PC-9 (cell line): ENCODE measurements around the gene P4HB. TPM values are rescaled to one million over a fixed set of nuclear protein-coding genes. Genes with fewer than 3 reads are reported as not detected.

ENCODE experiments used
- BruUV-seq: library from RNA; stranded (reverse); fragments of 400-500 nt; replicated peaks from 2 replicates; lab custom pipeline; 2021; lab: Mats Ljungman, UMichigan
- CTCF ChIA-PET: fragments of 300-600 bp; sonication (Branson Sonifier 250); formaldehyde crosslinking; loops from one replicate; lab custom pipeline; 2022; ENCODE audit warnings: antibody characterized with exemption; lab: Charles Lee
- POLR2A ChIA-PET: fragments of 300-600 bp; sonication (Branson Sonifier 250); formaldehyde crosslinking; loops from one replicate; lab custom pipeline; 2022; ENCODE audit warnings: antibody characterized with exemption; ENCODE audit not compliant: unreplicated experiment; lab: Charles Lee
- DNase-seq, 2 experiments: peaks; one replicate each; pipeline versions ENCODE4 v3.0.0 to v3.0.0-alpha.2; 2015 to 2022; ENCODE audit warnings: mixed read lengths in 1 of 2
- H2AFZ ChIP-seq: fragments of 200-600 bp; sonication (generic); 2 replicates; pipeline ENCODE4 v1.8.1; 2017; ENCODE audit warnings: antibody characterized with exemption
- H3F3A ChIP-seq: fragments of 200-600 bp; sonication (generic); 2 replicates; pipeline ENCODE4 v1.8.1; 2017; ENCODE audit warnings: antibody characterized with exemption, mild to moderate bottlenecking, low read depth; ENCODE audit not compliant: insufficient read depth
- H3K27ac ChIP-seq: fragments of 200-600 bp; sonication (generic); 2 replicates; pipeline ENCODE4 v1.6.1; 2016; ENCODE audit warnings: mixed run types
- H3K27me3 ChIP-seq: fragments of 200-600 bp; sonication (generic); 2 replicates; pipeline ENCODE4 v1.6.1; 2016; ENCODE audit warnings: low read depth, mixed run types; ENCODE audit not compliant: insufficient read depth
- H3K36me3 ChIP-seq: fragments of 200-600 bp; sonication (generic); 2 replicates; pipeline ENCODE4 v1.6.1; 2016; ENCODE audit warnings: low read depth, mixed run types
- H3K4me1 ChIP-seq: fragments of 200-600 bp; sonication (generic); replicated peaks from 2 replicates; pipeline ENCODE4 v1.6.1; 2016; ENCODE audit warnings: mixed run types; ENCODE audit not compliant: insufficient read depth
- H3K4me2 ChIP-seq: fragments of 200-600 bp; sonication (generic); 2 replicates; pipeline ENCODE4 v1.6.1; 2017; ENCODE audit warnings: mixed run types
- H3K4me3 ChIP-seq: fragments of 200-600 bp; sonication (generic); 2 replicates; pipeline ENCODE4 v1.6.1; 2016; ENCODE audit warnings: mixed run types
- H3K79me2 ChIP-seq: fragments of 200-600 bp; sonication (generic); 2 replicates; pipeline ENCODE4 v1.6.1; 2017; ENCODE audit warnings: low read depth, mixed run types
- H3K9me2 ChIP-seq: fragments of 200-600 bp; sonication (generic); 2 replicates; pipeline ENCODE4 v1.8.1; 2017; ENCODE audit warnings: mild to moderate bottlenecking; ENCODE audit not compliant: insufficient read depth
- H3K9me3 ChIP-seq: fragments of 200-600 bp; sonication (generic); 2 replicates; pipeline ENCODE4 v1.8.1; 2016; ENCODE audit warnings: low read depth; ENCODE audit not compliant: insufficient read depth
- H4K20me1 ChIP-seq: fragments of 200-600 bp; sonication (generic); 2 replicates; pipeline ENCODE4 v1.8.1; 2017; ENCODE audit not compliant: insufficient read depth
- EZH2 ChIP-seq: fragments of 200-600 bp; sonication (generic); IDR thresholded peaks from 2 replicates; pipeline ENCODE4 v1.8.0; 2017; ENCODE audit warnings: antibody characterized with exemption, low read depth
- intact Hi-C: fragments of 100-400 bp; cut with micrococcal nuclease; formaldehyde crosslinking; loops from one replicate; pipeline ENCODE4 v1.10.0; 2022; ENCODE audit not compliant: unreplicated experiment
- total RNA-seq: library from RNA; stranded (reverse); gene quantifications from 2 replicates; pipeline ENCODE4 v1.2.3, GENCODE V29; 2021
- TF ChIP-seq, protein P1 (sequence below): fragments of 200-600 bp; sonication (generic); conservative IDR thresholded peaks from 2 replicates; pipeline ENCODE4 v1.6.1; 2017; ENCODE audit warnings: mixed run types, antibody characterized with exemption, mild to moderate bottlenecking, moderate library complexity

P4HB gene
- total RNA-seq, 1 experiment from 2014 or later: 636 TPM

DNA sequence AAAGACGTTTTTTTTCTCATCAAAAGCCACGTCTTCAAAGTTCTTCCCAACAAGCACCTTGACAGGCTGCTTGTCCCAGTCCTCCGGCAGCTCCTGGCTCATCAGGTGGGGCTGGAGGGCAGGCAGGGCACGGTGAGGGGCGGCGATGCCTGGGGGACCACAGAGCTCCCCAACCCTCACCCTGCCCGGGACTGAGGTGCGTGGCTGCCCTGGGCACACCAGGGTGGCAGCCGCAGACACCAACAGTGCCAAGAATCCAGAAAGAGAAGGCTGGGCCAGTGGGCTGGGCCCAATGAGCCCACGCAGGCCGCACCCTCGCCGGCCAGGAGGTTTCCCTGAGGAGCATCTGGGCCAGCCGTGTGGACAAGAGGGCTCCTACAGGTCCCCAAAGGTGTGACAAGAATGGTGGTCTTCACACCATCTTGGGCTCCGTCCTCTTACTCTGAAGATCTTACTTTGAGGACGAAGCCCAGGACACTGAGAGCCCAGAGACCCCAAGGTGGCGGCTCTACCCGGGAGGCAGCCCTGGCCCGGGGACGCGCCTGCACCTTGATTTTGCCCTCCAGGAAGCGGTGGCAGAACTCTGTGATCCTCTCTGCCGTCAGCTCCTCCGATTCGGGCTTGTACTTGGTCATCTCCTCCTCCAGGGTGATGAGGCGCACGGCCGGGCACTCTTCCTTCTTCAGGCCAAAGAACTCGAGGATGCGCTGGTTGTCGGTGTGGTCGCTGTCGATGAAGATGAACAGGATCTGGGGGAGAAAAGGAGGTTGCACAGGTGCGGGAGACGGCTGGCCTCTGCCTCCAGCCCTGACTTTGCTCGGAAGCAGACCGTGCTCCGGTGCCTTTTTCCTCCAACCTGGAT, 14.2 kb downstream of the P4HB start:
- H3K27me3 ChIP-seq: no peaks in the 10 kb centered on the region
- no peak overlapping the region for H3K27ac ChIP-seq
- no peaks in the 10 kb centered on the region for H3K79me2 ChIP-seq
- H3K9me2 ChIP-seq: no peaks in the 10 kb centered on the region
- H3F3A ChIP-seq: peaks cover 3% of the 10 kb centered on the region; the same call in 1 of the 2 replicates
- H3K9me3 ChIP-seq: no peaks in the 10 kb centered on the region
- H3K4me2 ChIP-seq: no peak overlapping the region
- intact Hi-C loops: no loop called here
- ChIA-PET POLR2A (no interaction called here), CTCF (interaction anchor here (0.5 kb wide), 1 partner anchor 669 kb away, joined by 11 read pairs; no protein-coding TSS in a partner anchor)
- no peak overlapping the region for H2AFZ ChIP-seq
- no TSS peak for BruUV-seq
- H4K20me1 ChIP-seq: no peaks in the 10 kb centered on the region
- no peaks in the 10 kb centered on the region for H3K4me1 ChIP-seq
- DNase-seq: no peak
- TF ChIP-seq EZH2: no peak
- TF ChIP-seq, protein P1, sequence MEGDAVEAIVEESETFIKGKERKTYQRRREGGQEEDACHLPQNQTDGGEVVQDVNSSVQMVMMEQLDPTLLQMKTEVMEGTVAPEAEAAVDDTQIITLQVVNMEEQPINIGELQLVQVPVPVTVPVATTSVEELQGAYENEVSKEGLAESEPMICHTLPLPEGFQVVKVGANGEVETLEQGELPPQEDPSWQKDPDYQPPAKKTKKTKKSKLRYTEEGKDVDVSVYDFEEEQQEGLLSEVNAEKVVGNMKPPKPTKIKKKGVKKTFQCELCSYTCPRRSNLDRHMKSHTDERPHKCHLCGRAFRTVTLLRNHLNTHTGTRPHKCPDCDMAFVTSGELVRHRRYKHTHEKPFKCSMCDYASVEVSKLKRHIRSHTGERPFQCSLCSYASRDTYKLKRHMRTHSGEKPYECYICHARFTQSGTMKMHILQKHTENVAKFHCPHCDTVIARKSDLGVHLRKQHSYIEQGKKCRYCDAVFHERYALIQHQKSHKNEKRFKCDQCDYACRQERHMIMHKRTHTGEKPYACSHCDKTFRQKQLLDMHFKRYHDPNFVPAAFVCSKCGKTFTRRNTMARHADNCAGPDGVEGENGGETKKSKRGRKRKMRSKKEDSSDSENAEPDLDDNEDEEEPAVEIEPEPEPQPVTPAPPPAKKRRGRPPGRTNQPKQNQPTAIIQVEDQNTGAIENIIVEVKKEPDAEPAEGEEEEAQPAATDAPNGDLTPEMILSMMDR: no peak
- H3K36me3 ChIP-seq: no peaks in the 10 kb centered on the region
- H3K4me3 ChIP-seq: no peak overlapping the region

DNA sequence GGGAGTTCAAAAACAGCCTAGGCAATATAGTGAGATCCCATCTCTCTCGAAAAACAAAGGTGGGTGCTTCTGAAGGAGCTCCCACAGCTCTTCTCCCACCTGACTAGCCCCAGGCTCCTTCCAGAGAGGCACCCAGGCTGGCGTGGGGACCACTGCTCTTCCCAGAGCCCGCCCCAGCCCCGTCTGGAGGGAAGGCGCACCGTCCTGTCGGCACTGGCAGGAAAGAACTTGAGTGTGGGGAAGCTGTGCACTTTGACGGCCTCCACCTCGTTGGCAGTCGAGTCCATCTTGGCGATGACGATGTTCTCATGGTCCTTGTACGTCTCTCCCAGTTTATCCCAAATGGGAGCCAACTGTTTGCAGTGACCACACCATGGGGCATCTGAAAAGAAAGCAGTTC, 15.0 kb downstream of the P4HB start:
- intact Hi-C loops: no loop called here
- BruUV-seq: no TSS peak
- no peak overlapping the region for H3K4me2 ChIP-seq
- no peaks in the 10 kb centered on the region for H3K79me2 ChIP-seq
- H3K9me2 ChIP-seq: no peaks in the 10 kb centered on the region
- H3F3A ChIP-seq: peaks cover 3% of the 10 kb centered on the region; the same call in 1 of the 2 replicates
- no peak overlapping the region for H2AFZ ChIP-seq
- H3K27ac ChIP-seq: no peak overlapping the region
- CTCF ChIA-PET: no interaction called here
- POLR2A ChIA-PET: no interaction called here
- no peak for DNase-seq
- H3K36me3 ChIP-seq: no peaks in the 10 kb centered on the region
- TF ChIP-seq, protein P1: no peak
- TF ChIP-seq EZH2: no peak
- no peaks in the 10 kb centered on the region for H3K4me1 ChIP-seq
- H3K9me3 ChIP-seq: no peaks in the 10 kb centered on the region
- H3K4me3 ChIP-seq: no peak overlapping the region
- no peaks in the 10 kb centered on the region for H4K20me1 ChIP-seq
- no peaks in the 10 kb centered on the region for H3K27me3 ChIP-seq

DNA sequence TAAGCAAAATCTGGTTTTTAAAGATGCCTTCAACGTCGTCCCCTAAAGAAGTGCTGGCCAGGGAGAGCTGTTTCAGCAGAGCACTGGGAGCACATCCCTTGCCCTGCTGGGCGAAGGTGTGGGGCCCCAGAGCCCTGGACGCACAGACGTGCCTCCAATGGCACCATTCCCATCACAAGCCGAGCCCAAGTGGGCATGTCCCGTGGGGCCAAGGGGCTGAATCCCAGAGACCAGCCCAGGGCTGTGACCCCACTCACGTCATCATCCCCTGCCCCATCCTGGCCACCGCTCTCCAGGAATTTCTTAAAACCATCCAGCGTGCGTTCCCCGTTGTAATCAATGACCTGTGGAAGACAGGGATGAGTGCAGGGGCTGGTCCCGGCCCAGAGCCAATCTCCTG, 15.4 kb downstream of the P4HB start:
- DNase-seq: no peak
- Histone ChIP-seq H2AFZ (no peak overlapping the region), H3K9me3 (no peaks in the 10 kb centered on the region), H3K27me3 (no peaks in the 10 kb centered on the region), H3K4me2 (no peak overlapping the region), H3K27ac (no peak overlapping the region), H3K79me2 (no peaks in the 10 kb centered on the region), H3K36me3 (no peaks in the 10 kb centered on the region), H3F3A (peaks cover 3% of the 10 kb centered on the region; the same call in 1 of the 2 replicates), H3K4me3 (no peak overlapping the region), H4K20me1 (no peaks in the 10 kb centered on the region), H3K4me1 (no peaks in the 10 kb centered on the region), H3K9me2 (no peaks in the 10 kb centered on the region)
- no TSS peak for BruUV-seq
- POLR2A ChIA-PET: no interaction called here
- TF ChIP-seq, protein P1: no peak
- TF ChIP-seq EZH2: no peak
- CTCF ChIA-PET: no interaction called here
- intact Hi-C loops: no loop called here
